Peyer's patch (tissue), 4 donors: Measurements from ENCODE around the gene STUM.

Source experiments
- POLR2A ChIP-seq, 2 donors: fragments of 450-650 bp; IDR thresholded peaks; one replicate each; pipeline ENCODE4 v1.5.1; 2017; ENCODE audit warnings: antibody characterized with exemption in 2 of 2, mild to moderate bottlenecking in 2 of 2, moderate library complexity in 2 of 2
- TF ChIP-seq, protein P1 (sequence below), 6 experiments: fragments of 450-650 bp in 4 of 6; fragments of 200-600 bp in 2 of 6; sonication (generic) in 1 of 6; IDR thresholded peaks; one replicate each; pipeline ENCODE4 v1.5.1; 2017 to 2019; ENCODE audit warnings: antibody characterized with exemption in 6 of 6, mild to moderate bottlenecking in 3 of 6, moderate library complexity in 1 of 6

DNA sequence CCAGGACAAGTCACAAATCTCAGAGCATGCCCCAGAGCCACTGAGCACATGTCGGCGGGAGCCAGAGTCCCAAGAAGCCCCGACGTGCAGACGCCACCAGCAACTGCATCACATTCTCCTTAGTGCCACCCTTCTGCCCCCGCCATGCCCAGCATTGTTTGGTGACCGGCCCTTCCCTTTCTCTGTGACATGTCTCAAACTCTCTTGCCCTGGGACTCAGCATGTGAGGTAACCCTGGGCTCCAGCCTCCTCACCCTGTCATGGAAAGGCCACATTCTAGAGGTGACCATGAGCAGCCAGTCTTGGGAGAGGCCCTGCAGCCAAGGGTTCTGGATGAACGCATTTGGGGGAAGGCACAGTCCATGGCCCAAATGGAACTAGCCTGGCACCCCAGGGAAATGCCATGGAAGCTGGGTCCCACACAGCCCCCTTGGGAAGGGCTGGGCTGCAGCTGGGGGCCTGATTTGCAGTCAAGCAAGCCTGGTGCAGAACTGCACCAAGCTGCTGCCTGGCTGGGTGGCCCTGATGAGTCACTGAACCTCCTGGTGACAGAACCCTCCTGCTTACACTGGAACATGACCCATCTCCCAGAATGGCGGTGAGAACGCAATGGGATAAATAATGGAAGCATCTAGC lies 96.1 kb downstream of the STUM start:
- no peak for TF ChIP-seq POLR2A (IDR thresholded peaks at IDR 0.05)
- TF ChIP-seq, protein P1, sequence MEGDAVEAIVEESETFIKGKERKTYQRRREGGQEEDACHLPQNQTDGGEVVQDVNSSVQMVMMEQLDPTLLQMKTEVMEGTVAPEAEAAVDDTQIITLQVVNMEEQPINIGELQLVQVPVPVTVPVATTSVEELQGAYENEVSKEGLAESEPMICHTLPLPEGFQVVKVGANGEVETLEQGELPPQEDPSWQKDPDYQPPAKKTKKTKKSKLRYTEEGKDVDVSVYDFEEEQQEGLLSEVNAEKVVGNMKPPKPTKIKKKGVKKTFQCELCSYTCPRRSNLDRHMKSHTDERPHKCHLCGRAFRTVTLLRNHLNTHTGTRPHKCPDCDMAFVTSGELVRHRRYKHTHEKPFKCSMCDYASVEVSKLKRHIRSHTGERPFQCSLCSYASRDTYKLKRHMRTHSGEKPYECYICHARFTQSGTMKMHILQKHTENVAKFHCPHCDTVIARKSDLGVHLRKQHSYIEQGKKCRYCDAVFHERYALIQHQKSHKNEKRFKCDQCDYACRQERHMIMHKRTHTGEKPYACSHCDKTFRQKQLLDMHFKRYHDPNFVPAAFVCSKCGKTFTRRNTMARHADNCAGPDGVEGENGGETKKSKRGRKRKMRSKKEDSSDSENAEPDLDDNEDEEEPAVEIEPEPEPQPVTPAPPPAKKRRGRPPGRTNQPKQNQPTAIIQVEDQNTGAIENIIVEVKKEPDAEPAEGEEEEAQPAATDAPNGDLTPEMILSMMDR (IDR thresholded peaks at IDR 0.05) = no peak
